NCI-H1105 treated with DMSO at 0.1 percent for 48 hours (cell line): ENCODE measurements around the gene SH3RF1.
A peak's percentile ranks its signal among the peaks of the same experiment; 100 is the strongest.

Experiments
- DNase-seq: peaks from one replicate; lab custom pipeline; 2025; lab: John Stamatoyannopoulos, UW

Gene SH3RF1

DNA sequence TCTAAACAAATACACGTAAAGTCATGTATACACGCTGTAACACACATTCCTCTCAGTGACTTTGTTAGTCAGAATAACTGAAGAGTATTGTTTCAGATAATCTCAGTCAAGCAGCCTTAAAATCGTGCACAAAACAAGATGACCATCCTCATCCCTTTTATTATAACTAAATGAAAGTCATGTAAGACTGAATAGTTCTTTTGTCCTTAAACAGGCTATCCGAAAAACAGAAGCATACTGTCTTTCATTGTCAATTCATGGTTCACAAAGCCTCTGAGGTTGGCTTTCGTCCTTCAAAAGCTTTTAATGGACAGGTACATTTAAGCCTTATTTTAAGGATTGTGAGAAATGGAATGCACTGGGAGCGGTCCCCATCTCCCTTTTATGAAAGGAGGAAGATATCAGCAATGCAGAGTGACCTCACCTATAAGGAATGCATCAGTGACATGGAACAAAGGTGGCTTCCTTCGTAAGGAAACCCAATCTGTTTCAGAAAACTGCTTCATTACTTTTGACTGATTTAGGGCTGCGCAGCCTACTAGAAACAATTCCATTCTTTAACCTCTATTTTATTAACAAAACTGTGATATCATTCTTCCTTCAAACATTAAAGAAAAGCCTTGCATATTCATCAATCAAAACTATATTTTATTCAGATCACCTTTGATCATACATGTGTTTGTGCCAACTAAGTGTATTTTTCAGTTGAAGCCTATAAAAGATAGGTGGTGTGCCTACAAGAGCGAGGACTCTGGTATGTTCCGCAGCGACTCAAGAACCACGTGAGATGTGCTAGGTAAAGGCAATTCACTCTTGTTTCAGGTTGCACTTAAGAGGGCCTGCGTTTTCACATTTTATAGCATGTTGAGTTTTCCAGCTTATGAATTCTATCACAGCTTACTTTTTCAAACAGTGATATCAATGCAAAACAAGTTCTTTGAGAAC lies 19.2 kb downstream of the SH3RF1 start:
- no peak for DNase-seq

DNA sequence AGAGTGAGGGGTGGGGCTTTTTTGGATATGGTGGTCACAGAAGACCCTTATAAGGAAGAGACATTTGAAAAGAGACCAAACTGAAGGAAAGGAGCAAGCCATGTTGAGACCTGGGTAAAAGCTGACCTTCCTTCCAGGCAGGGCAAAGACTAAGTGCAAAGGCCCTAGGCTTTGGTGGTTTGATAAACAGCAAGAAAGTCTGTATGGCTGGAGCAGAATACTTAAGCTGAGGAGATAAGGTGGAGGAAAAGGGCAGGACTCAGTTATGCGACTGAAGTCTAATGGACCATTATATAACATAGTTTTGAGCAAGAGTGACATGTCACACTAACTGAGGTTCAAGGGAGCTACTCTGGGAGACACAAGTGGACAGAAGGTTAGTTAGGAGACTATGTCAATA lies 20.0 kb downstream of the SH3RF1 start:
- no peak for DNase-seq

DNA sequence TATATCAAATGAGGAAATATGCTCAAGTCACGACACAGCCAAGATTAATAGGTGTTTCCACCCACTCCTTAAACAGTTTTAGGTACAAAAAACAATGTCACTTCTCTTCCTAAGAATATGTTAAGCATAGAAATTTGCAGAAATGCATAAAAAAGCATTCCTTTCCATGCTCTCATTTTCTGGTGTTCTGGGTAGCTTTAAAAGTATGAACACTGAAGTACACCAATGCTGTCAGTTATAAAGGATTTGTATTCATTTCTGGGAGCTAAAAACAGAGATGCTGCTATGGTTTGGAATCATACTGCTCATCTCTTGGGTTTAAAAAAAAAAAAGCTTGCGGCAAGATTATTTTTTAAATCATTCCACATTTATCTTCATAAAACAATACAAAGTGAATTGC lies 20.8 kb downstream of the SH3RF1 start:
- no peak for DNase-seq

DNA sequence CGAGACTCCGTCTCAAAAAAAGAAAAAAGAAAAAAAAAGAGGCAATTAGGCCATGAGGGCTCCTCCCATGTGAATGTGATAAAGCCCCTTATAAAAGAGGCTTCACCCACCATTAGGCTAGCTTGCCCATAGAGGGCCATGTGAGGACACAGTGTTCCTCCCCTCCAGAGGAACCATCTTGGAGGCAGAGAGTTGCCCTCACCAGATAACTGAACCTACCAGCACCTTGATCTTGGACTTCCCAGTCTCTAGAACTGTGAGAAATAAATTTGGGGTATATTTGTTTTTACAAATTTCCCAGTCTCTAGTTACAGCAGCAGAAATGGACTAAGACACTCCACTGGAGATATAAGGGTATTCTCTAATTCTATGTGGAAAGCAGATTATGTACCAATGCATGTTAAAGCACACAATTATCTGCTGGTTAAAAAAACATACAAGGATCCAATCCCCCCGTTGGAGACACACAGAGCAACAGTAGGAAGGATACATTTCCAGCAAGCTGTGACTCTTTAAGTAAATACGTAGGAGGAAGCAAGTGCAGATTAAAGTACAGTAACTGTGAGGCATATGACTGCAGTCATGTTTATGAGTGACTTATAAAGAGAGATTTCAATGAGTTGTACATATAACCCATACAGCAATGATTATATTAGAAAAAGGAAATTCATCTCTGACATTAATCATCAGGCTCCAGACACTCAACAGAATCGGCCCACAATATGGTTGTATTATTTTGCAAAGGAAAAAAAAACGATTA lies 21.4 kb downstream of the SH3RF1 start:
- DNase-seq: no peak

DNA sequence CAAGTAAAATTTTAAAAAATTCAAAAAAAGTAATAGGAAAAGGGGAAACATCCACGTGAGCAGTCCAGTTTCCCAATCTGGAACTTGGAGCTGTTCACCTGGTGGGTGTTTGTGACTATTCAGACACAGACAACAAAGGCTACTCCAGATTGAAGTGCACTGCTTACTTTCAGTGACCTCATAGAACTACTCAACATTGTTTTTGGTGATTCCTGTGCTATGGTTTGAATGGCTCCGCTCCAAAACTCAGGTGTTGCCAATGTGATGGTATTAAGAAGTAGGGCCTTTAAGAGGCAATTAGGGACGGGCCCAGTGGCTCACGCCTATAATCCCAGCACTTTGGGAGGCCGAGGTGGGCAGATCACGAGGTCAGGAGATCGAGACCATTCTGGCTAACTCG lies 22.1 kb downstream of the SH3RF1 start:
- no peak for DNase-seq

DNA sequence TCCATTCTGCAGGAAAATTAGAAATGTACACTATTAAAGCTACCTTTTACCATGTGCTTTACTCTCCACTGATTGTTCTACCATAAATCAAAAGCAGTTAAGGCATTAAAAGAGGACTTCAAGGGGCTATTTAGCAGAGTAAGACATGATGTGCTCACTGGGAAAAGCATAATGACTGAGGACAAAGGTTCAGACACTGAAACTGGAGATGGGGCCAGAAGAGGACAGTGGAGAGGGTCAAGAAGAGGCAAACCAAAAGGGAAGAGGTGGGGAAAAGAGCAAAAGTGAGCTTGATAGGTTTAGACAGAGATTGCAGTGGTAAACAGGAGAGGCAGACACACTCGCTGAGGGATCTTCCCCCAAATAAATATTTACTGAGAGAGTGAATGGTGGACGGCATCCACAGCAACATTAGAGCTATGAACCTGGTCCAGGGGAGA lies 23.8 kb downstream of the SH3RF1 start:
- no peak for DNase-seq

DNA sequence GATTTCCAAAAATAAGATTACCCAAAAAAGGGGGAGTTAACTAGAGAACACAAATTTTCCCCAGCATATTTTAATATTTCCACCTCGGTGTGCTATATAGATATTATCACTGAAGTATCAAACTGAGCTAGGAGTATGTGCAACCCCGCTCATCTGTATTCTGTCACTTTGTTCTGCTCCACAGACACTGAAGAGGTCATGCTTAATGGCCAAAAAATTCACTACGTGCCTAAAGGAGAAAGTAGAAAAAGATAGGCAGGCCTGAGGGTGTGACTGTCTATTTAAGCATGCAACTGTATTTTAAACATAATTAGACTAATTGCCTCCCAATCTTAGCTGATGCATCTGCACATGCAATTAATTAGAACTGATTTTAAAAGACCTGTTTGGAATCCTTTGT lies 24.5 kb downstream of the SH3RF1 start:
- DNase-seq: no peak

DNA sequence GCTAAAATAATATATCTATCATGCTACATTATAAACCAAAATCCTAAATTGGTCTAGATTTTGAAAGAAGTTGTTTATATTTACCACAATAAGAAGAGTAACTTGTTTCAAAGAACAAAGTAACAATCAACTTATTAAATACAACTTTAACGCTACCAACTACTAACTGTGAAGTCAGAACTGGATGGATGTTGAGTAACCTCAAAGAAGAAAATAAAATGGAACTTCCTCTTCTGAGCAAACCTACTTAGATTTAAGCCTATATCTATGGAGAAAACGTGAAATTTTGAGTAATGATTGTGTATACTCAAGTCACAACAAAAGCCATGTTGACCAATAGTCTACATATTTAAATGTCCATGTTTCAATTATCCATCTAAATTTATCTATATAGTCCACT lies 25.7 kb downstream of the SH3RF1 start:
- DNase-seq: no peak

DNA sequence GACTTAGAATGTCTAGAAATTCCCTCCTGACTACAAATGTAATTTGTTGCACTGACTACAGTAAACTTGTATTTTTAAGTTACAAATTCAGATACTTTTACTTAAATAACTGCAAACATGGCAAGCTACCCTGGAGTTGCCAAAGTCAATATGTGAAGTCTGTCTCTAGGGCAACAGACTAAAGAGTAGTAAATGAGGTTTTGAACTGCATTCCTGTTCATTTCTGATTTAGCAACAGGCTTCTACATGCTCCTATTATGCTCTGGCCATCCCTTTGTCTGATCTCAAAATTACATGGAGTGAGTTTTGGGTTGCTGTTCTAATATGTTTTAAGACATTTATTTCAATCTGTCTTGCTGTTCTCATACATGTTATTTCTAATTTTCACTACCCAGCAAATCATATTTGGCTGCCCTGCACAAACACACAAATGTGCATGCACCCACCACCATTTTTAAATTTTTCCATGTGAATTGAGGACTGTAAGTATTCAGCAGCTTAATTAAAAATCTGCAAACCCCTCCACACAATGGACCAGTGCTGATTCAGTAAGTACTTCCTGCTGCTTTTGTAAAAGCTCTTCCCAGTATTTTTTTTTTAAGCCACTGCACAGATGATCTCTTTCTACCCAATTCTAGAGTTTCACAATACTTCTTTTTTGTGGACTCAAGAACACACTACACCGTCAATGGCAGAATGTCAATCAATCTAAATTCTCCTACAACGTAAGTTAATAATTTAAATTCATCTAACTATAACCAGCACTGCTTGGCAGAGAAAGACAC lies 26.7 kb downstream of the SH3RF1 start:
- DNase-seq: no peak

DNA sequence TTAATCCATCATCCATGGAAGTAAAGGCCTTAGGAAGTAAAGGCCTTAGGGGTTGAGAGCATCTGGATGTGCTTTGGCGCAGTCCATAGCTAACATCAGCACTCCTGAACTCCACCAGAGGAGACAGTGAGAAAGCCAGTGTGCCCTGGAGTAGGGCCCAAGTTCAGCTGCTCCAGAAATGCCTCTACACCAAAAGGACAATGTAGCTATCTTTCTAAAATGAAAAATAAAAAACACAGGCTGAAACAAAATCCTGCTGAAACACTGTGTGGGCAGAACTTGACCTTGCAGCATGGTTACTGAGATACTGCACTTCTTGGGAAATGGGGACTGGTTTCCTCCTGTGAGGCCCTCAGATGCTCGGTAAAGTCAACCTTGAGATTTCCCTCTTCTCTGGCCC lies 29.3 kb downstream of the SH3RF1 start:
- DNase-seq: no peak

DNA sequence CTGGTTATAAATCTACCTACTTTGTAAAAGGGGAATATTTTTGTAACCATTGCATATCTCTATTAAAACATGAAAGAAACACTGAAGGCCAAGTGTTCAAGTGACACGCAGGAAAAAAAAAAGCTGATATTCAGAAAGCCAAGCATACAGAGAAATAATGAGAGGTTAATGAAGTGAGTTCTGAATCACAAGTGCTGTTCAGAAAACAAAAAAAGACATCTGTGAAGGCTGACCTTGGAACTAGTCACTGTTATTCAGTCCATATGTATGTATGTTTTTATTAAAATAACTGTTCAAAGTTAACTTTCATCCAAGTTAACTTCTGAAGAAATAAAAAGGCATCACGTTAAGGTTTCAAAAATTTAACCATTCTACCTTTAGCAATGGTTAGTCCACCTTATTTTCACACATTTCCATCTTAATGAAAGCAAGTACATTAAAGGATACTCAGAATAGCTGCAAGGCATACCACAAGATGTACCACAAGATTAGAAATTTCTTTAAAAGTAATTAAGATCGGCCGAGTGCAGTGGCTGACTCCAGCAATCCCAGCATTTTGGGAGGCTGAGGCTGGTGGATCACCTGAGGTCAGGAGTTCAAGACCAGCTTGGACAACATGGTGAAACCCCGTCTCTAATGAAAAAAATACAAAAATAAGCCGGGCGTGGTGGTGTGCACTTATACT lies 31.4 kb downstream of the SH3RF1 start:
- DNase-seq: no peak

DNA sequence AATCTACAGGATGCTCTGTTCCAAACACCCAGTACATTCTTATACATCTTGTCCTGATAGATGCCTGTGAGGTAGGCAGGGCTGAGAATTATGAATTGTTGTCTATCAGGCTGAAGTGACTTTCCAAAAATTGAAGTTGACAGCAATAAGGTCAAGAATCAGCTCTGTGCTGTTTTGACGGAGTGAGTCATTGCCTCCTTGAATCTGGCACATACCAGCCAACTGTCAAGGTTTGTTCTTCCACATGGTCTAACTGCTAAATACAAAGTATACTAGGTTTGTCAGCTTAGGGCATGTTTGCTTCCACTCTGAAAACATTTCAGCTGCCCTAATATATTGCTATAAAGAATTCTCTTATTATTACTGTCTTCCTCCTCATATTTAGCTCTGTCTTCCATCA lies 32.3 kb downstream of the SH3RF1 start:
- no peak for DNase-seq

DNA sequence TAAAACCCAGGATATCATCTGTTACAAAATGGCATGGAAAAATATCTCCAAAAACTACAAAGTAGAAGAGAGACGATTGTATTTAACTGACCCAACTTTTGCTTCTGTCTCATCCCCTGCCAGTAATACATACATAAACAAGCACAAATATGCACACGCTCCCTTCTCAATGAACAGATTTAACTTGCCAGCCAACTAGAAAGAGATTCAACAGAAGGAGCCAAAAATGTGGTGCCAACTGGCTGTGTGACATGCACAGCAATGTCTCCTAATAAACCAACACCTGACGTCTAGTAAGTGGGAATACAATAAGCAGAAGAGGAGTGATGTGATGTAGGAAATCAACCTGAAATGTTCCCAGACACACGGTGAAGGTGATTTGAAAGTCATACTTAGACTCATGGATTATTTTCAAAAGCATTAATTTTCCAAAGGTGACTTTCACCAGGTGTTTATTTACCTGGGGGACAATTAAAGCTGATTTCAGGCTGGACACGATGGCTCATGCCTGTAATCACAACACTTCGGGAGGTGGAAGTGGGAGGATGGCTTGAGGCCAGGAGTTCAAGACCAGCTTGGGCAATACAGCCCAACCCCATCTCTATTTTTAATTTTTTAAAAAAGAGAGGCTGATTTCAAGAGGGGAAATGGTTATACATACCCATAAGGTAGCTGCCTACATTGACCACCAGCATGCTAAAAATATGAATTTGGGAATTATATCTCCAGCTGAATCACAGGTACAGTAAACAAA lies 33.7 kb downstream of the SH3RF1 start:
- no peak for DNase-seq

DNA sequence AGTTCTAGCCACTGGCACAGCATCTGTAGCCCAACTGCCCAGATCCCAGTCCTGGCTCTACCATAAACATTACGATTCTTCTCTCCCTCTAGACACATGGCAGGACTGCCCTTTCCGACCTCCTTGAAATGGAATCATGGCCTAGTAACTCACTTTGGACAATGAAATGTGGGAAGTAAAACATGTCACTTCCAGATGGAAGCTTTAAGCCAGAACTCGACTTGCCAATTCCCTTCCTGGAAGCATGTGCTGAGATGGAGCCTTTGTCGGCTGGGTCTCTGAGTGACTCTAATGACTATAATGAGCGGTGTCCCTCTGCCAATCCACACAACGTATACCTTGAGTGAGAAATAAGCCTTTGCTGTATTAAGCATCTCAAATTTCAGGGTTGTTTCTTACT lies 34.7 kb downstream of the SH3RF1 start:
- DNase-seq: no peak

DNA sequence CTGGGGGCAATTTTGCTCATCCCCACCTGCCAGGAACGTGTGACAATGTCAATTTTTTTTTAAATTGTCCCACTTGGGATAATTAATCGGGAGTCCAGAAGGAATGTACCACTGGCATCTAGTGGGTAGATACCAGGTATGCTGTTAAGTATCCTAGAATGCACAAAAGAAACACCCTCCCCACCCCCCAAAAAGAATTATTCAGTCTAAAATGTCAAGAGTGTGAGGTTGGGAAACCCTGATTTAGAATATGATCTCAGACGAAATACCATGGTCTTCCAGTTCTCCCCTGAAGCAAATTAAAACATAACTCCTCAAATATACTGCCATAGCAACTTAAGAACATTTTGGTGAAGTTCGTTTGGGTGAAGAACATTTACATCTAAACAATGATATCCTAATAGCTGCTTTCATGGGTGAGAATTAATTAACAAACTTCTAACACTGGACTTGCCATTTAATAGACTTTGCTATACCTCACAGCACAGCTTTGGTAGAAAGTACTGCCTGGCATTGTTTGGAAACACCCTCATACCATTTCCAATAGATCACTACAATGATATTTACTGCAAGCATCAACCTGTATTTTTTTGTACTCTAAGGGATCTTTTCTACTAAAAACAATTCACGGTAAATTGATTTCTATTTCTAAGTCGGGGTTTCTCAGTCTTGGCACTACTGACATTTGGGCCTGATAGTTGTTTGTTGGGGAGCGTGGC lies 36.5 kb downstream of the SH3RF1 start:
- no peak for DNase-seq

DNA sequence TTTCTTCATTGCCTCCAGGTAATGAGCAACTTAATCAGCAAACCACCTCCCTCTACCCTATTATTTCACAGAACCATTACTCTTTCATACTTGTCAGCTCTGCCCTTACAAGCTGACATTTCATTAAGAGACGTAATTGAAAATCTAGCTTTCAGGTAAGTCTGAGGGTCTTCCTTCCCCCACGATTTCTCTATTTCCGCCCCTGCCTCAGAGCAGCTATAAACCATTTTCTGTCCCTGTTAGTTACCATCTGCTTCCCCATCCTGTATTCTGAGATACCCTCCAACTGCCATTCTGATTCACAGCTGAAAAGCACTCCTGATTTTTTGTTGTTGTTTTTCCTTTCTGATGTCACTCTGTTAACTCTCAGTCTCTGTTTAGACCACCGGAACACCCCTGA lies 37.1 kb downstream of the SH3RF1 start:
- no peak for DNase-seq

DNA sequence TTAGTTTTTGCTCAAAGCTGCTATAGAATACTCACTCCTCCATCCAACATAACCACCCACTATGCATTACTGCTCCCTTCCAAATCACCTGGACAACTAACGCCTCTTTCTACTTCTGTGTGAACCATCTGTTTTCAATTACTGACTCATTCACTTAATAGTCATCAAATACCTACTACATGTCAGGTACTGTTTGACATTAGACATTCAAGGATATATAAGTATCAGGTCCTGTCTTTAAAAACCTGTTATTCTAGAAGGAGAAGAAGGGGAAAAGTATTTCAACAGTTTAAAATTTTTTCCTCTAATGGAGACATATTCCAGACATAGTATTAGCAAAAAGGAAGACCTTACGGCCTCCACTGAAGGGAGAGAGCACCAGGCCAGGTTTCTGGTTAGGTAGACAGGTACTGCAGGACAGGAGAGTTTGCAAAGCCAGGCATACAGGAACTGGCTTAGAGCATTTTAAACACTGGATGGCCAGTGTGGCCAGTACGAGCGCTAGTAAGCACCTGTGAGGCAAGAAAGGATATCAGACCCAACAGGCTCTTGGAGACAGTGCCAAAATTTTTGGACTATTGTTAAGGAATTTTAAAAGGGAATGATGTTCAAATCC lies 39.0 kb downstream of the SH3RF1 start:
- DNase-seq: no peak

DNA sequence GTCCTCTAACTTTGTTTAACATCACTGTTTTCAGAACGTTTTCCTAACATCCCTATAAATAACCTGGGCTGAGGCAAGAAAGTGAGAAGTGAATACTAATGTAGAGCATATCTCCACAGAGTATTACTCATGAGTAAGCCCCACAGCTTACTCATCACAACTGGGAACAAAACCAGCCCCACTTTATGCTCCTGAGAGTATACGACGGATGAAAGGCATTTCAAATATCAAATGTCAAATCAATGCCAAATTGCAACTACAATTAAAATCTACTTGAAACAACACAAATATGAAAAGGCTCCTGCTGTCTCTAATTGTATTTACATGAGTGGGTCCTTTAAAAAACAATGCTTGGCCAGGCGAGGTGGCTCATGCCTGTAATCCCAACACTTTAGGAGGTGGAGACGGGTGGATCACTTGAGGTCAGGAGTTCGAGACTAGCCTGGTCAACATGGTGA lies 41.2 kb downstream of the SH3RF1 start:
- DNase-seq: peak; percentile 54

DNA sequence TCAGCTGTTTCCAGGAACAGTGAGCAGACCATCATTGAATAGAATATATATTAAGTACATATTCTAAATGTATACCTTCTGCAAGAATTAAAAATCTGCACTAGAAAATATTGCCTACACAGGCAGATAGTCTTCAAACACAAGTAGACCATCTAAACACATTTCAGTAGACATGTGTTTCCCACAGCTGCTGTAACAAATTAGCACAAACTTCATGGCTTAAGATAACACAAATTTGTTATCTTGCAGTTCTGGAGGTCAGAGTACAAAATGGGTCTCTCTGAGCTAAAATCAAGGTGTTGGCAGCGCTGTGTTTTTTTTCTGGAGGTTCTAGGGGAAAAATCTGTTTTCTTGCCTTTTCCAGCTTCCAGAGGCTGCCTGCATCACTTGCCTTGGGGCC lies 42.7 kb downstream of the SH3RF1 start:
- no peak for DNase-seq

DNA sequence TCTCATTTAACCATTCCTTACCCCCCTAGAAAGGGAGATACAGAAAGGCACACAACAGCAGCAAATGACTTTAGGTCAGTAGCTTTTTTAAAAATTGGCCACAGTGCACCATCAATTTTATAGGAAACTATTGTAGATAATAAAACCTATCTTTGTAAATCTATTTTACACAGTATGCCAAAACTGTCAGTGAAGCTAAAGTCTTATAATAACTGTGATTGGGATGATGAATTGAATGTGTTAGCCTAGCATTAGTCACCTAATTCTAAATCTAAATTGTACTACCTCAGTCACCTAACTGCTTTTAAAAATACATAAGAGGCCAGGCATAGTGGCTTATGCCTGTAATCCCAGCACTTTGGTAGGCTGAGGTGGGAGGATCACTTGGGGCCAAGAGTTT lies 44.2 kb downstream of the SH3RF1 start:
- no peak for DNase-seq
